HepG2 (cell line): ENCODE data around the gene ADAM22. TPM values are rescaled to one million over a fixed set of nuclear protein-coding genes. Genes with fewer than 3 reads are reported as not detected.

Source experiments
- ATAC-seq: fragments of 200-7000 bp; cut with Tn5 transposase; 3 replicates; pipeline ENCODE4 v1.9.1; 2020; ENCODE audit warnings: mild to moderate bottlenecking, moderate library complexity
- BruUV-seq: library from RNA; stranded (reverse); fragments of 400-500 nt; replicated peaks from 2 replicates; lab custom pipeline; 2021; lab: Mats Ljungman, UMichigan
- CTCF ChIA-PET: fragments of 300-600 bp; formaldehyde crosslinking; extraction: SDS; loops from one replicate; lab custom pipeline; 2021; ENCODE audit warnings: low total read pairs, inconsistent platforms, low intra/inter-chr PET ratio; lab: Yijun Ruan, JAX
- POLR2A ChIA-PET: fragments of 350-600 bp; sonication (Branson Sonifier 250); formaldehyde crosslinking; loops from one replicate; lab custom pipeline; 2020; ENCODE audit warnings: antibody characterized with exemption, inconsistent platforms; lab: Yijun Ruan, JAX
- DNase-seq: peaks from one replicate; pipeline ENCODE4 v3.0.0-alpha.2; 2015; ENCODE audit warnings: low spot score
- FAIRE-seq: peaks from 3 replicates; lab custom pipeline; 2011; peaks lifted over from hg19 to GRCh38; lab: Jason Lieb, UNC
- H2AFZ ChIP-seq: one replicate; pipeline ENCODE4 v1.6.1; 2011; ENCODE audit warnings: low read length, inconsistent platforms
- H3K27ac ChIP-seq: fragments of 300-600 bp; 3 replicates; pipeline ENCODE4 v1.8.0; 2011; ENCODE audit warnings: mixed run types, mild to moderate bottlenecking, mixed read lengths, low read length, inconsistent platforms; ENCODE audit not compliant: insufficient read depth; ENCODE audit errors: extremely low read length
- H3K27me3 ChIP-seq, 2 experiments: fragments of 200-600 bp in 1 of 2; 2 replicates in 1 of 2; 3 replicates in 1 of 2; pipeline versions ENCODE4 v1.6.0 to v1.8.0; 2011; ENCODE audit warnings: low read length in 2 of 2, mild to moderate bottlenecking in 2 of 2, moderate library complexity in 2 of 2, inconsistent platforms in 1 of 2; ENCODE audit not compliant: insufficient read depth in 2 of 2, control insufficient read depth in 1 of 2
- H3K36me3 ChIP-seq, 2 experiments: fragments of 200-600 bp in 1 of 2; replicated peaks in 1 of 2; 2 replicates in 1 of 2; 3 replicates in 1 of 2; pipeline versions ENCODE4 v1.5.1 to v1.8.0; 2011; ENCODE audit warnings: low read length in 2 of 2, inconsistent platforms in 1 of 2; ENCODE audit not compliant: insufficient read depth in 2 of 2, control insufficient read depth in 1 of 2
- H3K4me1 ChIP-seq: 2 replicates; pipeline ENCODE4 v1.5.1; 2012; ENCODE audit warnings: low read length, inconsistent platforms; ENCODE audit not compliant: insufficient read depth
- H3K4me2 ChIP-seq: 2 replicates; pipeline ENCODE4 v1.6.0; 2011; ENCODE audit warnings: low read depth, low read length, inconsistent platforms
- H3K4me3 ChIP-seq, 3 experiments: fragments of 200-600 bp in 1 of 3; sonication (generic), shearing (Covaris generic) in 1 of 3; replicated peaks in 1 of 3; 2 replicates each; pipeline ENCODE4 v1.5.1; 2011 to 2016; ENCODE audit warnings: low read length in 3 of 3, inconsistent platforms in 2 of 3, low read depth in 2 of 3, mild to moderate bottlenecking in 2 of 3, control low read depth in 1 of 3, mixed read lengths in 1 of 3; ENCODE audit not compliant: insufficient read depth in 1 of 3
- H3K79me2 ChIP-seq: one replicate; pipeline ENCODE4 v1.6.1; 2011; ENCODE audit warnings: low read length, inconsistent platforms; ENCODE audit not compliant: insufficient read depth
- H3K9ac ChIP-seq: 2 replicates; pipeline ENCODE4 v1.6.0; 2011; ENCODE audit warnings: mild to moderate bottlenecking, low read depth, low read length, inconsistent platforms; ENCODE audit not compliant: insufficient read depth
- H3K9me3 ChIP-seq: 2 replicates; pipeline ENCODE4 v1.5.1; 2012; ENCODE audit warnings: mild to moderate bottlenecking, low read length
- H4K20me1 ChIP-seq: 2 replicates; pipeline ENCODE4 v1.6.0; 2011; ENCODE audit warnings: inconsistent platforms, mild to moderate bottlenecking, low read length, moderate library complexity; ENCODE audit not compliant: insufficient read depth
- KDM5B ChIP-seq: sonication (generic); formaldehyde crosslinking; IDR thresholded peaks from 2 replicates; pipeline ENCODE4 v1.4.0; 2020; ENCODE audit warnings: missing genetic modification reagents, mild to moderate bottlenecking, borderline replicate concordance
- MLX ChIP-seq: IDR thresholded peaks from 2 replicates; pipeline ENCODE4 v1.6.1; 2016
- NBN ChIP-seq: fragments of 450-650 bp; conservative IDR thresholded peaks from 2 replicates; pipeline ENCODE4 v1.6.1; 2017
- NR2C2 ChIP-seq: sonication (generic); formaldehyde crosslinking; IDR thresholded peaks from 2 replicates; pipeline ENCODE4 v1.4.0; 2020; ENCODE audit warnings: missing genetic modification reagents, mild to moderate bottlenecking, moderate library complexity, borderline replicate concordance
- SIN3A ChIP-seq: IDR thresholded peaks from 2 replicates; pipeline ENCODE4 v1.6.1; 2011; ENCODE audit warnings: low read depth, mild to moderate bottlenecking, control low read depth, low read length, borderline replicate concordance
- SIX1 ChIP-seq: sonication (generic); formaldehyde crosslinking; IDR thresholded peaks from 2 replicates; pipeline ENCODE4 v1.4.0; 2020; ENCODE audit warnings: missing genetic modification reagents, borderline replicate concordance
- ZNF260 ChIP-seq: sonication (generic); formaldehyde crosslinking; IDR thresholded peaks from 2 replicates; pipeline ENCODE4 v1.4.0; 2020; ENCODE audit warnings: missing genetic modification reagents, low read depth, mild to moderate bottlenecking, borderline replicate concordance
- ZNF556 ChIP-seq: sonication (generic); formaldehyde crosslinking; IDR thresholded peaks from 2 replicates; pipeline ENCODE4 v1.4.0; 2020; ENCODE audit warnings: mild to moderate bottlenecking, missing genetic modification reagents, borderline replicate concordance
- ZNF569 ChIP-seq: sonication (generic); formaldehyde crosslinking; IDR thresholded peaks from 2 replicates; pipeline ENCODE4 v1.5.0; 2020; ENCODE audit warnings: mild to moderate bottlenecking, missing genetic modification reagents, moderate library complexity, borderline replicate concordance
- ZNF746 ChIP-seq: sonication (generic); formaldehyde crosslinking; IDR thresholded peaks from 2 replicates; pipeline ENCODE4 v1.8.0; 2022; ENCODE audit warnings: mild to moderate bottlenecking, missing genetic modification reagents
- ZUFSP ChIP-seq: sonication (generic); formaldehyde crosslinking; IDR thresholded peaks from 2 replicates; pipeline ENCODE4 v1.9.0; 2021; ENCODE audit warnings: missing genetic modification reagents, mild to moderate bottlenecking, borderline replicate concordance
- WGBS: methylation state at CpG from one replicate; pipeline ENCODE4 v1.1.6; 2017; ENCODE audit warnings: low lambda C conversion rate; 5-methylcytosine and 5-hydroxymethylcytosine counted together
- in situ Hi-C: cut with HindIII; loops from 2 replicates; pipeline ENCODE4 v1.10.0; 2017; ENCODE audit warnings: low pct_unique_long_range_greater_than_20kb; ENCODE audit not compliant: extremely low pct_ligation_motif_present
- intact Hi-C: fragments of 100-400 bp; cut with micrococcal nuclease; formaldehyde crosslinking; loops from one replicate; pipeline ENCODE4 v1.10.0; 2022; ENCODE audit not compliant: unreplicated experiment
- polyA plus RNA-seq, 8 experiments: library from polyadenylated mRNA; depleted of rRNA in 3 of 8; stranded (reverse) in 7 of 8; unstranded in 1 of 8; fragments of >200 nt; fragmentation: Illumina TruSeq in 4 of 8; extraction: Trizol in 4 of 8; gene quantifications; 2 replicates each; pipeline versions ENCODE4 v1.2.1 to v1.2.3, GENCODE V29; 2011 to 2016; ENCODE audit warnings: low read depth in 4 of 8, missing spikeins in 1 of 8, mixed read lengths in 1 of 8; ENCODE audit not compliant: insufficient read depth in 1 of 8
- total RNA-seq, 5 experiments: library from RNA; depleted of rRNA; stranded (reverse); fragments of >200 nt; fragmentation: Illumina TruSeq; extraction: Trizol; gene quantifications; 2 replicates each; pipeline ENCODE4 v1.2.3, GENCODE V29; 2016; ENCODE audit warnings: low read depth in 1 of 5

Gene ADAM22
- total and polyA plus RNA-seq, 2 of the 13 experiments (the other 11 are each of a cell fraction or from before 2014, with no cell fraction given): 1.9 to 6.7 TPM

DNA sequence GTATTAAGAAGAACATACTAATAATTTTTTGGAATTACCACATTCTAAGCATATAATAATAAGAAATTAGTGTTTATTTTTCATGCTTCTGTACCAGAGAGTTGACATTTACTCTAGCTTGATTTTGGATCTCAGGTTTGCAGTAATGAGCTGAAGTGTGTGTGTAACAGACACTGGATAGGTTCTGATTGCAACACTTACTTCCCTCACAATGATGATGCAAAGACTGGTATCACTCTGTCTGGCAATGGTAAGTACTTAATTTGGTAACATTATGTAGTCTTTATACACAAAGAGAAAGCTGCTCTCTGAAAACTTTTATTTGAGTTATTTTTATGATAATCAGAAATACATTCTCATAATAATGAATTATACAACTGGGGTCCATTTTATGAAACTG is 231.6 kb downstream of the ADAM22 start:
- intact Hi-C loops: loop anchor here (5.0 to 10.0 kb wide), 2 partner anchors 38 to 231 kb away; partner anchors contain the start of gene ADAM22
- FAIRE-seq: no peak

GRCh38 chr7:88167223-88167622 is 233.2 kb downstream of the ADAM22 start:
- H3K36me3 ChIP-seq: no peaks in the 10 kb centered on the region
- BruUV-seq: no TSS peak
- no peak overlapping the region for H3K4me2 ChIP-seq
- DNase-seq (no peak), ATAC-seq (no peak), FAIRE-seq (no peak)
- H3K79me2 ChIP-seq: no peaks in the 10 kb centered on the region
- no peak overlapping the region for H3K4me3 ChIP-seq
- no peaks in the 10 kb centered on the region for H4K20me1 ChIP-seq
- ChIA-PET CTCF (no interaction called here), POLR2A (no interaction called here)
- WGBS: 69% methylated on average over 2 of the region's 2 CpGs
- intact Hi-C loops: loop anchor here (5.0 to 10.0 kb wide), 2 partner anchors 40 to 232 kb away; partner anchors contain the start of gene ADAM22
- TF ChIP-seq SIX1 (CRISPR knock-in tag): no peak
- TF ChIP-seq SIN3A: no peak
- TF ChIP-seq NBN: no peak
- TF ChIP-seq MLX: no peak
- TF ChIP-seq ZUFSP (CRISPR knock-in tag): no peak
- TF ChIP-seq ZNF260 (CRISPR knock-in tag): no peak
- TF ChIP-seq ZNF556 (CRISPR knock-in tag): no peak
- TF ChIP-seq ZNF746 (CRISPR knock-in tag): no peak
- no peak for TF ChIP-seq ZNF569 (CRISPR knock-in tag)
- no peak for TF ChIP-seq NR2C2
- no peak overlapping the region for H2AFZ ChIP-seq
- H3K9ac ChIP-seq: no peak overlapping the region
- no peaks in the 10 kb centered on the region for H3K4me1 ChIP-seq
- H3K9me3 ChIP-seq: no peaks in the 10 kb centered on the region
- in situ Hi-C loops: no loop called here
- H3K27ac ChIP-seq: no peak overlapping the region
- H3K27me3 ChIP-seq: no peaks in the 10 kb centered on the region

More for the DNA sequence above, 231.6 kb downstream of the ADAM22 start:
- ChIA-PET POLR2A (no interaction called here), CTCF (no interaction called here)
- no peak for ATAC-seq
- Histone ChIP-seq H3K27me3 (no peaks in the 10 kb centered on the region), H3K4me2 (no peak overlapping the region), H3K4me3 (no peak overlapping the region), H3K9me3 (no peaks in the 10 kb centered on the region), H3K79me2 (no peaks in the 10 kb centered on the region), H3K27ac (no peak overlapping the region), H2AFZ (no peak overlapping the region), H3K9ac (no peak overlapping the region), H3K36me3 (no peaks in the 10 kb centered on the region), H3K4me1 (no peaks in the 10 kb centered on the region), H4K20me1 (no peaks in the 10 kb centered on the region)
- no peak for DNase-seq
- TF ChIP-seq KDM5B (CRISPR knock-in tag): no peak
- in situ Hi-C loops: no loop called here
- no TSS peak for BruUV-seq
